GM21423 (cell line): Measurements from ENCODE around the gene ZSCAN20.
"Not testable (repeated sequence)": the region's sequence is repeated elsewhere in the genome, so short reads cannot be mapped to it uniquely, and the experiment has no call there.

Source experiments
- ATAC-seq: cut with Tn5 transposase; IDR thresholded peaks from one replicate; pipeline ENCODE4 v1.9.1; 2021; ENCODE audit warnings: mild to moderate bottlenecking, moderate library complexity; ENCODE audit not compliant: unreplicated experiment

Gene ZSCAN20

DNA sequence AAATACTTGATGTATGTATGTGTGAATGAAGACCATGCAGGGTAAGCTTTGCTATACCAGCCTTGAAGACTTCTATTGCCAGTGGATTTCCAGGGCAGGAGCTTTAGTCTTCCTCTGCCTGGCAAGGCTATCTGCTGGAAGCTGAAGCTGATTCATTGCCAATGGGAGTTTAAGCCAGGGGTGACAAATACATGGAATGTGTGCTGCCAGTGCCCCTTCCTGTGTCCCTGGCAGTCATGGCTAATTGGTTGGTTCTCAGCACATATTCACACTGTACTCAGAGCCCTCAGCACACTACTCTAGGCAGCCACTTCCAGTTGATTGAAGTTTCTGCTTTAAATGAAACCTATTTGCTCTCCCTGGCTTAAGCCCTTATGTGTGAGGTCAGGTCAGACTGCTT lies 1.5 kb downstream of the ZSCAN20 start:
- no peak for ATAC-seq

DNA sequence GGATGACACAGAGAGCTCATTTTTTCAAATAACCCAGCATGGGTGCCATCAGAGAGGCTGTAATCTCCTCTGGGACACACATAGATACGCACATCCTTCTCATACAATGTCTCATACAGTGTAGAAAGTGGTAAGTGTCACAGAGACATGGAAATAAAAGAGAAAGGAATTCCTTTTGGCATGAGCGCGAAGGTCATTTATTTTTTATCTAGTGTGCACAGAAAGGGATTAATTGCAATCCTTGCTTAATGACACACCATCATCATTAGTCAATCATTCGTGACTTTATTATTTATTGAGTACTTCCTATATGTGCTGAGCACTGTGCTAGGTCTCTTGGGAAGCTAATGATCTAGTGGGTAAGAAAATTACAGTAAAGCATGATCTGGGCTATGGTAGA lies 5.0 kb downstream of the ZSCAN20 start:
- no peak for ATAC-seq

DNA sequence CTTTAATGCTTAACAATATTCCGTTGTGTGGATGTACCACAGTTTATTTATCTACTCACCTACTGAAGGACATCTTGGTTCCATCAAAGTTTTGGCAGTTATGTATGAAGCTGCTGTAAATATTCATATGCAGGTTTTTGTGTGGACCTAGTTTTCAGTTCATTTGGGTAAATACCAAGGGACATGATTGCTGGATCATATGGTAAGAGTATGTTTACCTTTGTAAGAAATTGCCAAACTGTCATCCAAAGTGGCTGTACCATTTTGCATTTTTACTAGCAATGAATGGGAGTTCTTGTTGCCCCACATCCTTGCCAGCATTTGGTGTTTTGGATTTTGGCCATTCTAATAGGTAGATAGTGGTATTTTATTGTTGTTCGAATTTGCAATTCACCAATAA lies 10.0 kb downstream of the ZSCAN20 start:
- no peak for ATAC-seq

DNA sequence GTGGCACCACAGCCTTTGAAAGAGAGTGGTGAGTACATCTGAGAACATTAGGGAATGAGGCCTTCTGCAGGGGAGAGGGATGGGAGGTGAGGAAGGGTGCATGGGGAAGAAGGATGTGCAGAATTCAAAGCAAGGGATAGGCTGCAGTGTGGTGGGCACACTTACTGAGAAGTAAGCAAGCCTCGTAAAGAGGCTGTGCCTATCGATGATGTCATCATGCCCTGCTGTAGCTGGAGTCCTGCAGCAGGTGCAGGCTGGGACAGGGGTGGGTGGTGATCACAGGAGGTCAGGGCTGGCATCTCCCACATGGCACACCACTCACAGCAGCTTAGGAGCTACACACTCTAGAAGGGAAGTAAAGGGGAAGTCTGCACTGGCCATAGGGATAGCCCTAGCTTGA lies 16.2 kb downstream of the ZSCAN20 start:
- no peak for ATAC-seq

DNA sequence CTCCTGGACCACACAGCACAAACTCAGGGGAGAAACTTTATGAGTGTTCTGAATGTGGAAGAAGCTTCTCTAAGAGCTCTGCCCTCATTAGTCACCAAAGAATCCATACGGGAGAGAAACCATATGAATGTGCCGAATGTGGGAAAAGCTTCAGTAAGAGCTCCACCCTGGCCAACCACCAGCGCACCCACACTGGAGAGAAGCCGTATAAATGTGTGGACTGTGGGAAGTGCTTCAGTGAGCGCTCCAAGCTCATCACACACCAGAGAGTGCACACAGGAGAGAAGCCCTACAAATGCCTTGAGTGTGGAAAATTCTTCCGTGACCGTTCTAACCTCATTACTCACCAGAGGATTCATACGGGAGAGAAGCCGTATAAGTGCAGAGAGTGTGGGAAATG lies 22.5 kb downstream of the ZSCAN20 start:
- ATAC-seq, result no peak

DNA sequence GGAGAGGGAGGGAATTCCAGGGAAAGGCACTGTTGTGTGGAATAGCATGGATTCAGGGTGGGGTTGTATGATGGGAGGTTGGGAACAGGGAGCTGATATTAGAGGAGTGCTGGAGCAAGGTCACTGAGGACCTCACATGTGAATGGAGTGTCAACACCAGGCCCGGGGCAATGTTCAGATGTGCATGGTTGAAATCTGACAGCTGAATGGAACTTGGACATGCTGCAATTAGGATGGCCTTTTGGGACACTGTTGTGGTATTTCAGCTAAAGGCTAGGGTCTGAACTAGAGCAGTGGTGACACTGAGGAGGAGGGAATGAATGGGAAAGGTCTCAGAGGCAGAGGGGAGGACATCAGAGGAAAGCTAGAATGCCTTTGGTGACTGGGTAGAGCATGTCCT lies 25.0 kb downstream of the ZSCAN20 start:
- ATAC-seq, result no peak

DNA sequence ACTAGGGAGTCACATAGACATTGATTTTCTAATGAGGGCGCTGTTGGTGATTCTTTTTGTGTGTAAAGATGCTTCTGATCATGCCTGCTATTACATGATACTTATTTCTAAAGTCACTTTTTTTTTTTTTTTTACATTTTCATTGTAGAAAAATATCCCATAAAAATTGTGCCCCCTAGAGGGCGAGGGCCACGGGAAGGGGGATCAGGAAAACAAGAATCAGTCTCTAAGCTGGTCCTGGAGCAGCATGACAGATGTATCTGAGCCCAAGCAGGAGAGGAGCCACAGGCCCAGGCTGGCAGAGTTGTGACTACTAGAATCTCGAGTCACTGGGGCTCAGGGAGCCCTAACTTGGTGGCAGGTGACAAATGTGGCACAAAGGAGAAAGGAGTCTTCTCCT lies 28.1 kb downstream of the ZSCAN20 start:
- no peak for ATAC-seq

DNA sequence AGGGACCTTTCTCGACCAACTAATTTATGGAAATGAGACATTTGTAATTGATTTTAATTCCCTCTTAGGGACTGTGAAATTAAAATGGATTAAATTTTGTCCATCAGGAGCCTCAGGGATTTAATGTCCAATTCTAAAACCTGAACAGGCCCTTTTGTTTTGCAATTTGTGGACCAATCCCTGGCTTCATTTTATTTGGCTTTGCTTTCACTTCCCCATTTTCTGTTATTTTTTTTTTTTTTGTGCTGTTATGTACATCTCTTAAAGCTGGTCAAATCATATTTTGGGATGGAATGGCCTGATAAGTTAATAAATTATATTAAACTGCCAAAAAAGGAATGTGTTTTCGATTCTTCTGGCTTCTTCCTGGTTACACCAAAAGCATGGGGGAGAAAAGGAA lies 28.9 kb downstream of the ZSCAN20 start:
- ATAC-seq, result no peak

DNA sequence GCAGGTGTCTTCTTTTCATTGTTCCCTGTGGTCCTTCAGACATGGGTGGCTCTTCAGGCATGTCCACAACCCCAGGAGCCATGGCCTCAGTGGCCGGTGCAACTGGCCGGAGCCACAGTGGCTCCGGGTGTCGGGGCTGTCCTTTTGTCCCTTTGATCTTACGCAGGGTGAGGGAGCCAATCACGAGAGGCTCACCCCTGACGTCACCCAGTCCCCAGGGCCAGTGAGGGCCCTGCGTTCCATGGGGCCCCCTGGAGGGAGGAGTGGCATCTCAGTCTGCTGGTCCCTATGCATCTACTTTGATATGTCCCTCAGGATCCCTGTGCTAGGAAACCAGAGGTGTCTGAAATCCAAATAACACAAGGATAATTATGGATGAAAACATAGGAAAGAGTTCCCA lies 29.3 kb downstream of the ZSCAN20 start:
- no peak for ATAC-seq

DNA sequence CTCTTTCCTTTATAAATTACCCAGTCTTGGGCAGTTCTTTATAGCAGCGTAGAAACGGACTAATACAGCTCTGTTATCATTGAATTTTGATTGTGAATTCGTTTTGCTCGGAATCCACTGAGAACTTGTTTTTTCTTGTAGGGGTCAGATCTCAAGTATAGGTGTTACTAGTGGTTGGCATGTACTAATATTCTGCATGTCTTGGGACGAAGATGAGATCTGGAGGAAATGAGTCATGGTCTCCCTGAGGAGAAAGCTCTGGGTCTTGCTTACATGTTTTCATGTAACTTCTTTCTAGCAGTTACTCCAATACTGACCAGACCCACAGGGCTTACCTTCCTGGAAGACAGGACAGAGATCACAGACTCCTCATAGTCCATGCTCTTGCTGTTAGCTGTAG lies 30.3 kb downstream of the ZSCAN20 start:
- ATAC-seq, result no peak

DNA sequence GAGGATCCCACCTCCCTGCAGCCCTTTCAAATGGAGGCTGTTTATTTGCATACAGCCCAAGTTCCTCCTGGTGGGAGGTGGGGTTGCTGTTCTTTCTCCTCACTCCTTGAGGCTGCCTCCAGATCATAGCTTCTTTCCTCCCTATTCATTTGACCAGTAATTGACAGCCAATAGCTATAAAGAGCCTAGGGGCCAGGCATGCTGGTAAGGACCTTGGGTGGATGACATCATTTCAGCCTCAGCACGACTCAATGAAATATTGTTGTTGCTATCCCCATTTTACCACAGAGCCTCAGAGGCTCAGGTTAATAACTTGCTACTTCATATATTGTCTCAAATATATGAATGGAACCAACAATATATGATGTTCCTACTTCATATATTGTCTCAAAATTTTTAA lies 31.1 kb downstream of the ZSCAN20 start:
- ATAC-seq, result no peak

DNA sequence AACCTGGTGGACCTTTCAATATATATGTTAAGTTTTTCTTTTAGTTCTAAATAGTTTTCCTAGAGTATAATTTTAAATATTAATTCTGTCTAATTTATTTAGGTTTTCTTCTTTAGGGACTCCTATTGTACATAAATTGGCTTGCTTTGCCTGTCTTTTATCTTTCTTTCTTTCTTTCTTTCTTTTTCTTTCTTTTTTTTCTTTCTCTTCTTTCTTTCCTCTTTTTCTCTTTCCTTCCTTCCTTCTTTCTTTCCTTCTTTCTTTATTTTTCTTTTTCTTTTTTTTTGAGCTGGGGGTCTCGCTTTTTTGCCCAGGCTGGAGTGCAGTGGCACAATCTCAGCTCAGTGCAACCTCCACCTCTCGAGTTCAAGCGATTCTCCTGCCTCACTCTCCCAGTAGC lies 35.2 kb downstream of the ZSCAN20 start:
- ATAC-seq, result no peak

DNA sequence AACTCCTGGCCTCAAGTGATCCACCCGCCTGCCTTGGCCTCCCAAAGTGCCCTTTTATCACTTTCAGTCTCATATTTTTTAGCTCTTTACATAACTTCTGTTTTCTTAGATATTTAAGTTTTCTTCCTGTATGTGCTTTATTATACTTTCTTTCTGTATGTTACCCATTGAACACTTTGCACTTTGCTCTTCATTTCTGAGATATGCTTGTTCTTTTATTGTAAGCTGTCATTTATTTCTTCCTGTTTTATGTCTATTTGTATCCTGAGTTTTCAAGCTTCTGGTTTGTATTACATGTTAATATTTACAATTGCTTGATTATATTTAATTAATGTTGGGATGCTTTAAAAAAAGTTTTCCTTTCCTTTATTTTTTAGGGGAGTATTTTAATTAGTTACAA lies 35.7 kb downstream of the ZSCAN20 start:
- ATAC-seq, result no peak

DNA sequence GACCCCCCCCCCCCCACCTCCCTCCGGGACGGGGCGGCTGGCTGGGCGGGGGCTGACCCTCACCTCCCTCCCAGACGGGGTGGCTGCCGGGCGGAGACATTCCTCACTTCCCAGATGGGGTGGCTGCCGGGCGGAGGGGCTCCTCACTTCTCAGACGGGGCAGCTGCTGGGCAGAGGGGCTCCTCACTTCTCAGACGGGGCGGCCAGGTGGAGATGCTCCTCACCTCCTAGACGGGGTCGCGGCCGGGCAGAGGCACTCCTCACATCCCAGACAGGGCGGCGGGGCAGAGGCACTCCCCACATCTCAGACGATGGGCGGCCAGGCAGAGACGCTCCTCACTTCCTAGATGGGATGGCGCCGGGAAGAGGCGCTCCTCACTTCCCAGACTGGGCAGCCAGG lies 36.8 kb downstream of the ZSCAN20 start:
- ATAC-seq, result not testable (repeated sequence)

DNA sequence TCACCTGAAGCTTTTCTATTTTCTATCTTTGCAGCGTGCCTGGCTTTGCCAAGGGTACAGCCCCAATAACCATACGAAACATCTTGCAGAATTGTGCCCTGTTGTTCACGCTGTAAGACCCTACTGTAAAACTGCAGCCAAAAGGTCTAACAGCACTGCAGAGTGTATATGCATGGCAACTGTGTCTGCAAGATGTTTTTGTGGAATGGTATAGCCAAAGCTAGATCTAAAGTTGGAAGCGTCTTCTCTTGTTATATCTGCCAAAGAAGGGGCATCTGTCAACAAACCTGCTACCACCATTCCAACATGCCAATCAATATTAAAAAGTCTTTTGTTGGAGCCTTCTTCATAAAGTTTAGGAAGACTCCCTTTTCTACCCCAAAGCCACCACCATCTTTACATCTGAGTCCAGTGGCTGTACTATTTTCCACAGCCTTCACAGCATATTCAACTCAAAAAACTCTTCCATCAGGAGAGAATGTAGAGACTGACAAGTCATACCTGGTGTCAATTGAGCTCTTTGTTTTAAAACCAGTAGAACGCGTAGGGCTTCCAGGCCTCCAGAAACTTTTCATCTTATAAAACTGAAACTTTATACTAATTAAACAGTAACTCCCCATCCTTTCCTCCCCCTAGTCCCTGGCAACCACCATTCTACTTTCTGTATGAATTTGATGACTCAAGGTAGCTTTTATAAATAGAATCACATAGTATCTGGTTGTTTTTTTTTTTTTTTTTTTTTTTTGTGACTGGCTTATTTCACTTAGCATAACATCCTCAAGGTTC lies 40.0 kb downstream of the ZSCAN20 start:
- no peak for ATAC-seq

DNA sequence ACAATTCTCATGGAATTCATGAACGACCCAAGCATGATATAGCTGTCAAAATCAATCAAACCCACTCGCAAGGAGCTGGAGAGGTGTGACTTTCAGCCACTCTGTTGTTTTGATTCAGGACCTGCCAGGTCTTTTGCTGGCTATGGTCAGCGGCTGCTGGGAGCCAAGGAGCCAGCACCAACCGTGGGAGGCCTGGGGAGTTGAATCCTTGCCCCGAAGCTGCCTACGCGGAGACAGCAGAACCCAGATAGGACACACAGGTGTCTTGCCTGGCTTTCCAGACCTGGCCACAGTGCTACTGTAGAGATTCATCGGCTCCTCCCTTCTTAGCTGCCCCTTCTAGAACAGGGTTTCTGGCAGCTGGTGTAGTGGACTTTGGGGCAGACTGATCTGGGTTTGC lies 42.7 kb downstream of the ZSCAN20 start:
- no peak for ATAC-seq

DNA sequence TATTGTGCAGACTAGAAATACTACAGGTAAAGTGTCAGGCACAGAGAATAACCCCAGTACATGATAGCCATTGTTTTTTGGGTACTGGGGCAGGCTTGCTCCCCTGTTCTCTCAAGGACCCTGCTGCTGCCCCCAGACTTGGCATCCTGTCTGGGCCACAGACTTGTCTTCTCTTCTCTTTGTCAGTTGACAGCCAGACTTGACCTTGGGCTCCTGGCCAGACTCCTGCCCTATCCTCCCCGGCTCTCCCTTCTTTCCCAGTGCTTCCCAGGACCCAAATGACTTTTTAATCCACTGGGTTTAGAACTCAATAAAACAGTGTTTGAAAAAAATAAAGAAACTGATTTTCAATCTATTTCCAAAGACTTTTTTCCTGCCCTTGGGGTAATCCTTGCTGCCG lies 43.2 kb downstream of the ZSCAN20 start:
- ATAC-seq, result no peak

DNA sequence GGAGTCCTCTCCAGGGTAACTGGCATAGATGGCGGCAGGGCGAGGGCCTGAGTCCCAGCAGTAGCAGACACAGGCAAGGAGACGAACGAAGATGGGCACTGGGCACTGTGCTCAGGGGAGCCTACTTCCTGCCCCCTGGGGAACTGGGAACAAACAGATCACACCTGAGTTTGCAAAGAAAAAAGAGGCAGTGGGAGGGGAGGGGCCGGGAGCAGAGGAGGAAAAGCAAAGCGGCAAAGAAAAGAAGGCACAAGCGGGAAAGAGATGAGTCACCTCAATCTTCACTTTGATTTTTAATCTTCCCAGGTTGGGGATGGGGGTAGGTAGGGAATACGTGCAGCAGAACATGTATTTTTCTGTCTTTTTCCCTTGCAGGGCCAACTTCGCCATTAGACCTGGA lies 44.0 kb downstream of the ZSCAN20 start:
- no peak for ATAC-seq

DNA sequence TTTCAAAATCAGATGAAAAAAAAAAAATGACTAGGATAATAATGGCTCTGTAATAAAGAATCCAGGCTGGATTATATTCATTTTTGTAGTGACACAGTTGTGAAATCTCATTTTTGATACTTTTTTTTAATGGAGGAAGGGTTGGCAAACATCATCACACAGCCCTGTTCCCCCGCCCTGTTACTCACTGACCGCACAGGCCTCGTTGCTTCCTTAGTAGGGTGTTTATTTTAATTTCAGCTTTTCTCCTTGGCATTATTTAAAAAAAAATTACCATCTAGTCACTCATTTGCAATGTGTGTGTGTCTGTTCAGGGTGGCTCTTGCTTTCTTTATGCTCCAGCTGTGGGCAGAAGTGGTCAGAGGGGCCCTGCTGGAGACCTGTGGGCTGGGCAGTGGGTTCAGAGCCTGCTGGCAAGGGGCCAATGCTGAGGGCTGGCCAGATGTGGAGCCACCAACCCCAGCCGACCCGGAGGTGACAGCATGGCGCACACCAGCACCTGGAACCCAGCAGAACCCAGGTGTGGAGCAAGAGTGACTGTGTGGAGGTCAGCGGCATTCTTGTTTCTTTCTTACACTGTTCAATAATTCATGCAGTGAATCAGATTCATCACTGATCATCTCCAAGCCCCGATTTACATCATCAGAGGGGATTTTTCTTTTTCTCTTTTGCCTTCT lies 44.6 kb downstream of the ZSCAN20 start:
- no peak for ATAC-seq

DNA sequence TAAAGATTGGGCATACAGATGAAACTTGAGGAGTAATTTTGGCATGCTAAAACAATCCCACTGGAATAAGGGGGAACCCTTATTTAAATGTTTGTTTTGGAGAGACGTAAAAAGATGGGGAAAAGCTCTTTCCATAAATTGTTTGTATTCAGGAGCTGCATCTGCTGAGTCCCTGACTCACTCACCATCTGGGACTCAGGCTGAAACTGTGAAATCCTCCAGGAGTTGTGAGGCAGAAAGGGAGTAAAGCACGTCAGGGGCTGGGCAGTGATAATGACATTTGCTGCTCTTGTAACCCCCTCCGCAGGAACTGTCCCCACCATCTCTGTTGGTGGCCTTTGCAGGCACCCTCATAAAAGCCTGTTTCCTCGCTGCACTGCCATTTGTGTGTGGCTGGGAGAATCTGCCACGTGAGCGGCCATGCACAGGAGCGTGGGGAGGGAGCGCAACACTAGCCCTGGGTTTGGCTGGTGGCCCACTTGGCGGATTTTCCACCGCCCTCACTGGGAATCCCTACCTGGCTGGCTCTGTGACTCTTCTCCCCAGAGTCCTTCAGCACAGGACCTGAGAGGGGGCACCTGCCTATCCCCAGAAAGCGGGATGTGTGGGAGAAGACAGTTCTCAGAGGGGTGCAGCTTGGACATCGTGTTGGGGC lies 45.3 kb downstream of the ZSCAN20 start:
- no peak for ATAC-seq

DNA sequence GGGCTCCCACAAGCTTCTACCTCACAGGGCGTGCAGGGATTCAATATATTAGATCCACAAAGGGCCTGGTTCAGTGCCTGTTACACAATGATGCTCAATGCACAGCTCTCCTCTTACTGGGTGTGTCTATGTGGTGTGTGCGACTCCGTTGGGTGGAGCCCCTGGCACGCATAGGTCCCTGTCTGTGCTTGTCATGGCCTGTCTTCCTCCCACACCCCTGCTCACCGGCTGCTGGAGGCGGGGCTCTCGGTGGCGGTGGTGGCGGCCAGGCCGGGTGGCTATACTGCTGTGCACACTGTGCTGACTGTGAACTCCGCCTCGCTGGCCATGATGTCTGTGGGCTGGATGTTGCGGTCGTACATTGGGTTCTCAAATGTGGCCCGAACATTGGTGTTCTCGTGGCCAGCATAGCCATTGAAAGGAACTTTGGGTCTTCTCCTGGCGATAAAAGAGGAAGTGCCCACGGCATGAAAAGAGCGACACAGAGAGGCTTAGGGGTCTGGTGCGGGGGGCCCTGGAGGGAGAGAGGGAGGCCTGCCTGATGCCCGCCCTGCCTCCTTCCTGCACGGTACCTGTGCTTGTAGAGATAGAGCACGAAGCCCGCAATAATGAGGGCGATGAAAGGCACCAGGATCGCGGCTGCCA lies 46.9 kb downstream of the ZSCAN20 start:
- ATAC-seq, result no peak

DNA sequence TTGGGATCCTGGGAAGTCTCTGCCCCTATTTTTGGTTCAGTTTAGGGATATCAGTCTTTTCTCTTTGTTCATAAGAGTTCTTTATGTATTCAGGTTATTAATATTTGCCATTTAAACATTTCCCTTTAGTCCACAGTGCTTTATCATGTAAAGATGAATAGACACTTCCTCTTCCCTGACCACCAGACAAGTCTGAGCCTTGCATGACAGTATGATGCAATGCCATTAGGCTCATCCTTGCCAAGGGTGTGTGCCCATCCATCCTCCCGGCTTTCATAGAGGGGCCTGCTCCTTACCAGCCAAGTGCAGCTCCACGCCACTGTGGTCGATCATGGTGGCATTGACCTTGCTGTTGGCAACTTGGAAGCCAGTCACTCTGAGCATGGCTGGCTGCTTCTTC lies 52.1 kb downstream of the ZSCAN20 start:
- ATAC-seq, result no peak
